Measurements from ENCODE around the gene GKN1. TPM values are rescaled to one million over a fixed set of nuclear protein-coding genes. Genes with fewer than 3 reads are reported as not detected.

Gene GKN1
- total RNA-seq, 1 donor from 2014 or later = not detected

DNA sequence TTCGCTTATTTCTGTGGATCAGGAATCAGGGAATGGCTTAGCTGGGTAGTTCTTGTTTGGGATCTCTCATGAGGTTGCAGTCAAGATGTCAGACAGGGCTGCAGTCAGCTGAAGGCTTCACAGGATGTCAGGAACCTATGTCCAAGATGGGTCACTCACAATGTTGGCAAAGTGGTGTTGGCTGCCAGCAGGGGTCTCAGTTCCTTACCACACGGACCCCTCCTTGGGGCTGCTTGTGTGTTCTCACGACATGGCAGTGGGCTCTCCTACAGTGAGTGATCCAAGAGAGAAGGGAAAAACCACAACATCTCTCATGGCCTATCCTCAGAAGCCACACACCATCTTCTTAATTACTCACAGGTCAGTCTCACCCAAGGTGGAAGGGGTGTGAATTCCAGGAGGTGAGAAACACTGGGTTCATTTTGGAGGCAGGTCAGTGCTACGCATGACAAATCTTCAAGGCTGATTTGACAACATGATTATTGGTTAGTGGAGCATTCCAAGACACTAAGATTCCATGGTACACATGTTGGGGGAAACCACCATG, 37.2 kb downstream of the GKN1 start:
- TF ChIP-seq, protein P1, sequence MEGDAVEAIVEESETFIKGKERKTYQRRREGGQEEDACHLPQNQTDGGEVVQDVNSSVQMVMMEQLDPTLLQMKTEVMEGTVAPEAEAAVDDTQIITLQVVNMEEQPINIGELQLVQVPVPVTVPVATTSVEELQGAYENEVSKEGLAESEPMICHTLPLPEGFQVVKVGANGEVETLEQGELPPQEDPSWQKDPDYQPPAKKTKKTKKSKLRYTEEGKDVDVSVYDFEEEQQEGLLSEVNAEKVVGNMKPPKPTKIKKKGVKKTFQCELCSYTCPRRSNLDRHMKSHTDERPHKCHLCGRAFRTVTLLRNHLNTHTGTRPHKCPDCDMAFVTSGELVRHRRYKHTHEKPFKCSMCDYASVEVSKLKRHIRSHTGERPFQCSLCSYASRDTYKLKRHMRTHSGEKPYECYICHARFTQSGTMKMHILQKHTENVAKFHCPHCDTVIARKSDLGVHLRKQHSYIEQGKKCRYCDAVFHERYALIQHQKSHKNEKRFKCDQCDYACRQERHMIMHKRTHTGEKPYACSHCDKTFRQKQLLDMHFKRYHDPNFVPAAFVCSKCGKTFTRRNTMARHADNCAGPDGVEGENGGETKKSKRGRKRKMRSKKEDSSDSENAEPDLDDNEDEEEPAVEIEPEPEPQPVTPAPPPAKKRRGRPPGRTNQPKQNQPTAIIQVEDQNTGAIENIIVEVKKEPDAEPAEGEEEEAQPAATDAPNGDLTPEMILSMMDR (conservative IDR thresholded peaks at IDR 0.05; ENCODE audit: low read depth, low read length) = no peak
- no peak for DNase-seq (ENCODE audit: low read depth)
- no peak overlapping the region for H3K4me3 ChIP-seq (ENCODE audit: low read depth, low read length)

DNA sequence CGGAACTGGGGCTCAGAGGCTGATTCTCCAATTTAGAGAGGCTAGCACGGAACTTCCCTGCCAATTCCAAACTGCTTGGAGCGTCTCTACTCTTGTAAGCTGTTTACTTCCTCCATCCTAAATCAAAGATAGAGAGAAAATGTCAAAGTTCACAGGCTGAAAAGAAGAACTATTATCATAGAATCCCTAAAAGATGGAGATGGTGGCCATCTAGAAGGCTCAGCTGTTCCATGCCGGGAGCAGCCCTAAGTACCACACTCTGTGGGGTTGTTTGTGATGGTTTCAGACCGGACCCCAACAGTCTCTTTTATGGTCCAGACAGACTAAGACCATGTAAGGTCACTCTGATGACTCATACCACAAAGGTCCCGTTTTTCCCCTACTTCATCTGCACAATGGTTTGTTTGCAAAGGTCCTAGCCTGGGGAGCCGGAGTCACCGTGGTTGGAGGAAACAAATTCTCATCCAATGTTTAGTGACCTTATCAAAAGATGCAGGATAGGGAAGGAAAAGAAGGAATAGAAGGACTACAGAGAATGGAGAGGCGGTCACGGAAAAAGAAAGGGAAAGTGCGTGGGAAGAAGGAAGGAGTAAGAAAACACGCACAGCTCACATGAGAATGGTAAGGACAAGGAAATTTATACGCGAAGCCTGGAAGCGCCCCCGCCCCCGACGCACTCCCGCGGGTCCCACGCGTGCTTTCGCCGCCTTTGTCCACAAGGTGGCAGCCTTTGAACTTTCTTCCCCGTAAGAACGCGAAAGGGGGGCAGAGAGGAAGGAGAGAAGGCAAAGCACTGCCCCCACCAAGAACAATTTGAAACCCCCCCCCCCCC, 38.1 kb downstream of the GKN1 start:
- TF ChIP-seq, protein P1 (conservative IDR thresholded peaks at IDR 0.05; ENCODE audit: low read depth, low read length) = peak; percentile 70
- no peak for DNase-seq (ENCODE audit: low read depth)
- peak overlapping the region; percentile 91 for H3K4me3 ChIP-seq (ENCODE audit: low read depth, low read length)

DNA sequence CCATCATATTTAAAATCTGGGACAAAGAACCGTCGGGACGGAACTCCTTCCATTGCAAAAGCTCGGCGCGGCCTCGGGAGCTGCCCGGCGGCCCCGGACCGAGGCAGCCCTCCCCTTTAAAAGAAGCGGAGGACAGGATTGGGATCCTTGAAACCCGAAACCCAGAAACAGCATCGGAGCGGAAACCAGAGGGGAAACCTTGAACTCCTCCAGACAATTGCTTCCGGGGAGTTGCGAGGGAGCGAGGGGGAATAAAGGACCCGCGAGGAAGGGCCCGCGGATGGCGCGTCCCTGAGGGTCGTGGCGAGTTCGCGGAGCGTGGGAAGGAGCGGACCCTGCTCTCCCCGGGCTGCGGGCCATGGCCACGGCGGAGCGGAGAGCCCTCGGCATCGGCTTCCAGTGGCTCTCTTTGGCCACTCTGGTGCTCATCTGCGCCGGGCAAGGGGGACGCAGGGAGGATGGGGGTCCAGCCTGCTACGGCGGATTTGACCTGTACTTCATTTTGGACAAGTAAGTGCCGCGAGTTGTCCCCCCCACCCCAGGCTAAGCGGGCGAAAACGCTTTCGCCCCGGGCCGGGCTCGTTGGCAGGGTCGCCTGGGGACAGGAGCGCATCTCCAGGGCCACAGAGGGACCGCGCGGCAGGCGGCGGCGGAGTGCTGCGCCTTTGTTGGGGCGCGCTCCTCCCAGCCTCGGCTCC, 38.9 kb downstream of the GKN1 start, which contains the start of gene ANTXR1:
TSS of gene ANTXR1 (plus strand) at position 38 of the 698 bp plus-strand sequence. CDS start at position 359, 321 bp downstream.
- TF ChIP-seq, protein P1 (conservative IDR thresholded peaks at IDR 0.05; ENCODE audit: low read depth, low read length) = no peak
- no peak for DNase-seq (ENCODE audit: low read depth)

DNA sequence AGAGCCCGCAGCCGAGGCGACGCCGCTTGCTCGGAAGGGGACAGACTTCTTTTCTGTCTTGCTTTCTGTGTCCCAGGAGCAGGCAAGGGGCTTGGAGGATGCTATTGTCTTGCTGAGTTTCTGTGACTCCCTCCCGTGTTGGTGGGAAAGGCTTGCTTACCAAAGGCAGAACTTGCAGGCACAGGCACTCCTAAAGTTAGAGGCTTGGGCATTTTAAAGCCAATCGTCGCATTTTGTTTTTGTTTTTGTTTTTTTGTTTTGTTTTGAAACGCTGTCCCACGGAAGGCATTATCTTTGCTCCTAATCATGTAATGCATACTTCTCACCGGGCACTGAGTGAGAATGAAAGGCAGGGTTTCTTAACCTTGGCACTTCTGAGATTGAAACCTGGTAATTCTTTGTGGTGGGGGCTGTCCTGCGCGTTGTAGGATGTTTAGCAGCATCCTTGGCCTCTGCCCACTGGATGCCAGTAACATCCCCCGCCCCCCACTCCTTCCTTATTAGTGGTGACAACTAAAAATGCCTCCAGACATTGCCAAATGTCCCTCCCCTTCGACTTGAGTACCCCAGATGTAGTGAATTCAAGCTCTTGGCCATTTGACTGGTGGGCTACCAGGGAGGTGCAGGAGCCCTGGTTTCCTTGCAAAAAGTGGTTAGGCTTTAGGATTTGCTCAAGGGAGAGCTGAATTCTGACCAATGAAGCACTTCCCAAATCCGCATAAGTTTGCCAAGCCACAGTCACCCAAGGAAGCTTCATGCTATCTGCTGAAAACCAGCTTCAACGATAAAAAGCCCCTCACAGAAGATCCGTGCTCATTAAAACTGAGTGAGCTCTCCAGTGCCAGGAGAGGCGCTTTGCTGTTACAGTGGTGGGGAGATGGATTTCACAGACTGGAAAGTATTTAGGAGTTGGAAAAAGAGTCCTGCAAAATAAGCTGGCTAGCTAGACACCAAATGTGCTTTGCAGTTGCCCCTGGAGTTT, 39.7 kb downstream of the GKN1 start:
- DNase-seq (ENCODE audit: low read depth) = no peak
- peak overlapping the region; percentile 91 for H3K4me3 ChIP-seq (ENCODE audit: low read depth, low read length)
- TF ChIP-seq, protein P1 (conservative IDR thresholded peaks at IDR 0.05; ENCODE audit: low read depth, low read length) = no peak

More for the DNA sequence above, 38.9 kb downstream of the GKN1 start, which contains the start of gene ANTXR1:
- H3K4me3 ChIP-seq (ENCODE audit: low read depth, low read length) = peak within 1 kb of the TSS; percentile 91

DNA sequence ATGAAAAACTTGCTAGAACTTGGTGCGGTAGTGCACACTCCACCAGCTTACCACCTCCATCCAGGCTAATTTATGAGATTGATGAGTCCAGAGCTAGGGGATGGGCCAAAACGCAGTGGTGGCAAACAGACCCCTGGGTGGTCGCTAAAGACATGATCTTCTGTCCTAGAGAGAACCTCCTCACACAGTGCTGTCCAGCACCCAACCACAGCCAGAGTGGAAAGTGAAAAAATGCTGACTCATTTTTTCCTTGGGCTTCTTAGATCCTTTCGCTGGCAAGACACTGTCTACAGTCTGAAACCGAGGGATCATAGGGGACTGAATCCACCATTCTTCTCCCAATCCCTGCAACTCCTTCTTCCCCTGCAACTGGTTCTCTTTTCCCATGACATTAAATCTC, 42.6 kb downstream of the GKN1 start:
- DNase-seq (ENCODE audit: low read depth) = no peak
- TF ChIP-seq, protein P1 (conservative IDR thresholded peaks at IDR 0.05; ENCODE audit: low read depth, low read length) = no peak
- H3K4me3 ChIP-seq (ENCODE audit: low read depth, low read length) = no peak overlapping the region

DNA sequence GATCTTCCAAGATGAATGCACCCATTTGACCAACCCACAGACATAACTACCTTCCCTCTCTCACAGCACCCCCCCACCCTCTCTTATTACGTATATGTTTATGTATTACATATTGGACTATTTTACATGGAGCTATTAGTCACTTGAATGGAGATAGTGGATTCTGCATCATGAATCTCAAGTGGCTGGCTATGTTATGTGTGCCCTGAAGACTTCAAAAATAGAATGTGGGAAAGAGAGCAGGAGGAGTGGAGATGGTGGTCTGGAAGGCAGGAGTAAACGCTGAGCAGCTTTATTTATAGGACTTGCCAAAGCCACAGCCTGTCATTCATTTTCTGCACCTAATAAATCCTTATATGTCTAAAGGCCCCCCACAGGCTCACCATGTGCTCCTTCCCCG, 43.4 kb downstream of the GKN1 start:
- TF ChIP-seq, protein P1 (conservative IDR thresholded peaks at IDR 0.05; ENCODE audit: low read depth, low read length) = no peak
- no peak overlapping the region for H3K4me3 ChIP-seq (ENCODE audit: low read depth, low read length)
- no peak for DNase-seq (ENCODE audit: low read depth)
